Vein endothelial cell (primary cell): ENCODE results near the gene CASP5. TPM values are rescaled to one million over a fixed set of nuclear protein-coding genes. Genes with fewer than 3 reads are reported as not detected.

Source experiments
- total RNA-seq: library from RNA; depleted of rRNA; stranded (reverse); fragments of >200 nt; gene quantifications from 2 replicates; pipeline ENCODE4 v1.2.3, GENCODE V29; 2012

Gene CASP5
- not detected in 2 replicates for total RNA-seq

GRCh38 chr11:105023003-105023402 is at the start of gene CASP5:
TSS of gene CASP5 (minus strand) at chr11:105023168. CDS start at chr11:105023136, 32 bp downstream.

GRCh38 chr11:105044557-105045524 is 21.9 kb upstream of the CASP5 start, which contains the start of gene CARD16:
TSS of gene CARD16 (minus strand) at chr11:105045335. CDS start at chr11:105045297, 38 bp downstream.

GRCh38 chr11:105034813-105035620 is 12.0 kb upstream of the CASP5 start, which contains the start of gene CASP1:
TSS of gene CASP1 (minus strand) at chr11:105035144. CDS start at chr11:105035113, 31 bp downstream.

DNA sequence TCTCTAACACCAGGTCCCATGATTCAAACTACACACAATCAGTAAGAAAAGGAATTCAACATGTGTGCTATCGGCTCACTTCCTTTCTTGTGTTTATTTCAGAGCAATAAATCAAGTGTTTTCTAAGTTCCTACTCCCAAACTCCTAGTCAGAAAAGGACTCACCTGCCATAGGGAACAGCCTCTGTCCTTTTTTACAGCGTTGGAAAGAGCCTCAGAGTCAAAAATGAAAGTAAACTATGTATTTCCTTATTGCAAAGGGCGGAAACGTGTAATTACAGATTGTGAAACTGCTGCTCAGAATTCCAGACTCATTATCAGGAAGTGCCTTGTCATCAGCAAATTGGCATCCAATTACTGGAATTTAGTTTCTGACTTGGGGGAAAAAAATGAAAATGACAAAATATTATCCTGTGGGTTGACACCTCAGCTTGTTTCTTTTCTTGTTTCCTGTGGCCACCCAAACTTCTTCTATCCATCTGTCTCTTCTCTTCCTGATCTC is 54.6 kb downstream of the CASP5 start, which contains the start of gene CASP4:
CASP4 (minus strand) TSS at position 220 of the 501 bp plus-strand sequence; CDS start at position 171, 49 bp downstream.

Other genes with a start within 250 kb of the CASP5 start
- gene CASP12, start 124.7 kb downstream of the CASP5 start, total RNA-seq, result 4.9 and 5.3 TPM in 2 replicates
- 147 and 277 TPM in 2 replicates for gene CASP4, start 54.6 kb downstream of the CASP5 start, total RNA-seq
- gene CASP1, start 12.0 kb upstream of the CASP5 start, total RNA-seq, result 9.6 and 14.4 TPM in 2 replicates
- 32.0 and 35.9 TPM in 2 replicates for gene CARD16, start 22.2 kb upstream of the CASP5 start, total RNA-seq
- not detected in 2 replicates for gene CARD18, start 116.6 kb upstream of the CASP5 start, total RNA-seq